Common myeloid progenitor, CD34-positive (primary cell): ENCODE results near the gene PPL.

Experiments
- CTCF ChIA-PET: fragments of 350-600 bp; sonication (Branson Sonifier 250); formaldehyde crosslinking; loops from one replicate; lab custom pipeline; 2021; ENCODE audit warnings: antibody characterized with exemption; lab: Charles Lee
- POLR2A ChIA-PET: fragments of 350-600 bp; sonication (Branson Sonifier 250); formaldehyde crosslinking; loops from one replicate; lab custom pipeline; 2021; ENCODE audit warnings: antibody characterized with exemption; lab: Charles Lee
- DNase-seq, 3 donors: peaks; one replicate each; pipeline versions ENCODE4 v3.0.0 to v3.0.0-alpha.2; 2013
- H3K27ac ChIP-seq, 2 experiments: 1 replicate in 1 of 2; 2 replicates in 1 of 2; pipeline ENCODE4 v1.7.0; 2013; ENCODE audit warnings: inconsistent platforms in 2 of 2, low read length in 2 of 2, mild to moderate bottlenecking in 2 of 2, low read depth in 1 of 2, moderate library complexity in 1 of 2; ENCODE audit not compliant: severe bottlenecking in 2 of 2, insufficient read depth in 1 of 2, poor library complexity in 1 of 2
- H3K27me3 ChIP-seq, 5 experiments: replicated peaks in 2 of 5; 1 replicate in 3 of 5; 2 replicates in 2 of 5; pipeline versions ENCODE4 v1.6.1 to v1.7.0; 2013; ENCODE audit warnings: low read length in 4 of 5, mild to moderate bottlenecking in 2 of 5, moderate library complexity in 2 of 5, inconsistent platforms in 1 of 5; ENCODE audit not compliant: insufficient read depth in 5 of 5, control insufficient read depth in 4 of 5
- H3K36me3 ChIP-seq, 4 experiments: 1 replicate in 2 of 4; 2 replicates in 2 of 4; pipeline versions ENCODE4 v1.6.1 to v1.7.0; 2013; ENCODE audit warnings: low read length in 3 of 4, control low read depth in 1 of 4, mild to moderate bottlenecking in 1 of 4; ENCODE audit not compliant: control insufficient read depth in 4 of 4, insufficient read depth in 4 of 4
- H3K4me1 ChIP-seq, 4 experiments: 1 replicate in 3 of 4; 2 replicates in 1 of 4; pipeline versions ENCODE4 v1.6.1 to v1.7.1; 2013; ENCODE audit warnings: low read length in 3 of 4, mild to moderate bottlenecking in 3 of 4, control low read depth in 1 of 4, inconsistent platforms in 1 of 4, moderate library complexity in 1 of 4; ENCODE audit not compliant: control insufficient read depth in 4 of 4, insufficient read depth in 4 of 4; ENCODE audit errors: control extremely low read depth in 1 of 4
- H3K4me3 ChIP-seq, 7 experiments: 1 replicate in 4 of 7; 2 replicates in 3 of 7; pipeline versions ENCODE4 v1.5.1 to v1.7.0; 2013; ENCODE audit warnings: mild to moderate bottlenecking in 7 of 7, low read length in 6 of 7, moderate library complexity in 6 of 7, inconsistent platforms in 2 of 7, low read depth in 2 of 7, control low read depth in 1 of 7; ENCODE audit not compliant: insufficient read depth in 4 of 7, control insufficient read depth in 1 of 7; ENCODE audit errors: extremely low read depth in 1 of 7
- H3K9me3 ChIP-seq, 5 experiments: 1 replicate in 4 of 5; 2 replicates in 1 of 5; pipeline versions ENCODE4 v1.6.1 to v1.7.1; 2013; ENCODE audit warnings: low read length in 4 of 5, mild to moderate bottlenecking in 2 of 5, inconsistent platforms in 1 of 5, low read depth in 1 of 5, moderate library complexity in 1 of 5; ENCODE audit not compliant: control insufficient read depth in 4 of 5, insufficient read depth in 2 of 5; ENCODE audit errors: control extremely low read depth in 1 of 5
- WGBS: methylation state at CpG from one replicate; pipeline ENCODE4 v1.1.5; 2013; ENCODE audit not compliant: insufficient coverage; 5-methylcytosine and 5-hydroxymethylcytosine counted together

PPL gene

DNA sequence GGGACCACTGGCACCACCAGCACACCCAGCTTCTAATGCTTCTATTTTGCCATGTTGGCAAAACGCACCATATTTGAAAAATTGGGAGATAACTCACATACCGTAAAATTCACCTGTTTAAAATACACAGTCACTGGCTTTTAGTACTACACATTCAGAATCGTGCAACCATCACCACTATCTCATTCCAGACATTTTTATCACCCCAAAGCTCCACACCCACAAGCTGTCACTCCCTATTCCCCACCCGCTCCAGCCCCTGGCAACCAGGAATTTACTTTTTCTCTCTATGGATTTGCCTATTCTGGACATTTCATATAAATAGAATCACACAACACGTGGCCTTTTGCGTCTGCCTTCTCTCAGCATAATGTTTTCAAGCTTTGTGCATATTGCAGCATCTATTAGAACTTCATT, 25.0 kb downstream of the PPL start:
- H3K4me1 ChIP-seq, result no peaks in the 10 kb centered on the region
- peaks cover 0 to 2% (median 0%) of the 10 kb centered on the region in 5 experiments for H3K27me3 ChIP-seq
- no peak for DNase-seq
- no peak overlapping the region for H3K27ac ChIP-seq
- 86% methylated on average over 6 of the region's 6 CpGs for WGBS
- no peaks in the 10 kb centered on the region for H3K36me3 ChIP-seq
- no peak overlapping the region for H3K4me3 ChIP-seq
- H3K9me3 ChIP-seq, result no peaks in the 10 kb centered on the region
- POLR2A ChIA-PET, result no interaction called here
- CTCF ChIA-PET, result interaction anchor here (1.3 to 1.6 kb wide), 3 partner anchors 20 to 44 kb away, joined by 3 to 4 read pairs (median 3); no protein-coding TSS in a partner anchor

DNA sequence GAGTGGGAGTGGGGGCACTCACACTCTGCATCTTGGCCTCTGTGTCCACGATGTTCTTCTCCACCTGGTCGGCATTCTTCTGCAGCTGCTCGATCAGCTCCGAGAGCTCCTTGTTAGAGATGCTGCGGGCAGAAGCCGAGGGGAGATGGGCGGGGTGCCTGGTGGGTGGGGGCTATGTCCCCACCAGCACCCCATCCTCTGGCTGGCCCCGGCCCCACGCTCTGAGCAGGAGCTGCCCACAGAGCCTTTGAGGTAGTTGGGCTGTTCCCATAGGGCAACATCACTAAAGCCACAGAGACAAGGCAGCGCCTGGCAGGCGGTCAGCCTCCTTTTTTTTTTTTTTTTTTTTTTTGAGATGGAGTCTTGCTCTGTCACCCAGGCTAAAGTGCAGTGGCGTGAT, 26.1 kb downstream of the PPL start:
- no peak overlapping the region for H3K4me3 ChIP-seq
- no peaks in the 10 kb centered on the region for H3K9me3 ChIP-seq
- ChIA-PET POLR2A (no interaction called here), CTCF (no interaction called here)
- no peaks in the 10 kb centered on the region for H3K36me3 ChIP-seq
- 97% methylated on average over 8 of the region's 12 CpGs for WGBS
- H3K27ac ChIP-seq, result no peak overlapping the region
- DNase-seq, result no peak
- peaks cover 0 to 2% (median 0%) of the 10 kb centered on the region in 5 experiments for H3K27me3 ChIP-seq
- no peaks in the 10 kb centered on the region for H3K4me1 ChIP-seq

- Histone ChIP-seq H3K27ac (no peak overlapping the region), H3K4me1 (no peaks in the 10 kb centered on the region), H3K36me3 (no peaks in the 10 kb centered on the region), H3K27me3 (peaks cover 0 to 2% (median 0%) of the 10 kb centered on the region in 5 experiments), H3K4me3 (no peak overlapping the region), H3K9me3 (no peaks in the 10 kb centered on the region)
- DNase-seq, result no peak
- ChIA-PET CTCF (no interaction called here), POLR2A (no interaction called here)
- WGBS, result 93% methylated on average over 4 of the region's 7 CpGs
Observed at GRCh38 chr16:4909825-4910224, 27.1 kb downstream of the PPL start.

DNA sequence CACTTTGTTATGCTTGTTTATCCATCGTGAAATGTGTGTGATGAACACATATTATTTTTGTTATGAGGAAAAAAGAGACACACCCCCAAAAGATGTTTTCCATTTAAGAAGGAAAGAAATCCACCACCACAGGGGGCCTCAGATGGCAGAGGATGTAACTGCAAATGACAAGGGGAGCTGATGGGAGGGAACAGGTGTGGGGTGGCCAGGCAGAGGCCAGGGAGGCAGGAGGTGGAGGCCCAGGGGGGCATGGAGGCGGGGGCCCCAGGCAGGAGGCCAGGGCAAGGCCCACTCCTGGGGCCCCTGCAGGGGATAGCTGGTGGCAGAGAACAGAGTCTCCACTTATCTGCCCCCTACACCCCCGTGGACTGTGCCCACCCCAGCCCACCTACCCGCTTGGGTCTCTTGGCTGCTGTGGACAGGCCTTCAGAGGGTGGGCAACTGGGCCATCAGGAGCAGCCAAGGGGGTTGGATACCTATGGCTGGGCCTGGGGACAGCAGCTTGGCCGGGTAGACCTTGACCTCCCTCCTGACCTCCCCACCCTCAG, 28.0 kb downstream of the PPL start:
- ChIA-PET CTCF (no interaction called here), POLR2A (no interaction called here)
- no peaks in the 10 kb centered on the region for H3K9me3 ChIP-seq
- DNase-seq, result no peak
- no peaks in the 10 kb centered on the region for H3K4me1 ChIP-seq
- 100% methylated on average over 1 of the region's 5 CpGs for WGBS
- no peak overlapping the region for H3K4me3 ChIP-seq
- peaks cover 0 to 2% (median 0%) of the 10 kb centered on the region in 5 experiments for H3K27me3 ChIP-seq
- no peak overlapping the region for H3K27ac ChIP-seq
- H3K36me3 ChIP-seq, result no peaks in the 10 kb centered on the region

DNA sequence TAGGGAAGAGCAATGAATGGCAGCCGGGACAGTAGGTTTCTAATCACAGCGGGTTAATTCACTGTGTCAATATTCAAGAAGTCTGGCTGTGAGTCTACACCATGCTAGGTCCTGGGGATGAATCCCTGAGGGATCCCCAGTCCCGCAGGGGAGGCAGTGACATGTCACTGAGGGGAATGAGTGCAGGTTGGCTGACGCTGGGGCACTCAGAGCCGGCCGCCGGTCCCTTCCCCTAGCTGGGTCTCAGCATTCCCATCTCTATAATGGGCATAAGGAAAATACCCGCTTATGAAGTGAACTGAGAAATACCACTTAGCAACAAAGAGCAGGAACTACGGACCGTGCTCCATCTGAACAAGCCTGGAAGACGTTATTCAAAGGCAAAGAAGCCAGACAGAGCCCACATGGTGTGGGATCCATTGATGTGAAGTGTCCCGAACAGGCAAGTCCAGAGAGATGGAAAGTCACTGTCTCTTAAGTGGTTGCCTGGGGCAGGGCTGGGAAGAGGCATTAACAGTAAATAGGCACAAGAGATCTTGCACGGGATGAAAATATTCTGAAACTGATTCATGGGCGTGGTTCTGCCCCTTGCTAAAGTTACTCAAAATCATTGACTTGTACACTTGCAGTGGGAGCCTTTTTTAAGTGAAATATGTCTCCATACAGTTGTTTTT, 31.9 kb downstream of the PPL start:
- 96% methylated on average over 11 of the region's 14 CpGs for WGBS
- POLR2A ChIA-PET, result no interaction called here
- H3K36me3 ChIP-seq, result no peaks in the 10 kb centered on the region
- no peaks in the 10 kb centered on the region for H3K4me1 ChIP-seq
- CTCF ChIA-PET, result interaction anchor here (1.2 kb wide), 1 partner anchor 51 kb away, joined by 3 read pairs; no protein-coding TSS in a partner anchor
- H3K27ac ChIP-seq, result no peak overlapping the region
- DNase-seq, result no peak
- H3K27me3 ChIP-seq, result peaks cover 0 to 2% (median 0%) of the 10 kb centered on the region in 5 experiments
- H3K4me3 ChIP-seq, result no peak overlapping the region
- H3K9me3 ChIP-seq, result no peaks in the 10 kb centered on the region

DNA sequence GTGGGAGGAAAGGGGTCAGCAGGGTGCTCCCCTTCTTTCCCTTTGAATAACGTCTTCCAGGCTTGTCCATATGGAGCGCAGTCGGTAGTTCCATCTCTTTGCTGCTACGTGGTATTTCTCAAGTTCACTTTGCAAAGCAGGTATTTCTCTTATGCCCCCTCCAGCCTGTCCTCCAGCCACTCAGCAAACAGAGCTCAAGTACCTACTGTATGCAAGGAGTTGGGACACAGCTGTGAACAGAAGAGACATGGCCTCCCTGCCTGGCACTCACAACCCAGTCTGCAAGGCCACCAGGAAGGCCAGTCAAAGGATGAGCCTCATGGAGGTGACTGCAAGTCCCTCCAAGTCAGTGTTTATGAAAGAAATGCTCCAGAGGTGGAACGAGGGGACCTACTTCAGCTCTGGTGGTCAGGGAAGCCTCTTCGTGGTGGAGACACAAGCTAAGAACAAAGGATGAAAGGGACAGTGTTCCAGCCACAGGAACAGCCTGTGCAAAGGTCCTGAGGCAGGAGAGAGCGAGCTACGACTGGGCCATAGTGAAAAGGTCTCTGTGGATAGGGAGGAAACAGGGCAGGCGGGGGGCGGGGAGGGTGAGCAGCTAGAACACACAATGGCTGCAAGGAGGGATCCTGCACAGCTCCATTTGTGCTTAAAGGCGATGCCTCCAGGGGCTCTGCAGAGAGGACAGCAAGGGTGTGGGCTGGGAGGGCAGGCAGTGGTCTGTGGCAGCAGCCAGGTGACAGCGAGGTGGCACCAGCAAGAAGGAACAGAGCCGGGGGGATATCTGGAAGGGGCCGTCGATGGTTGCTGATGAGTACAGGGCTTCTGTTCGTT, 32.6 kb downstream of the PPL start:
- Histone ChIP-seq H3K36me3 (no peaks in the 10 kb centered on the region), H3K27ac (no peak overlapping the region), H3K27me3 (no peaks in the 10 kb centered on the region), H3K4me1 (no peaks in the 10 kb centered on the region), H3K9me3 (no peaks in the 10 kb centered on the region), H3K4me3 (no peak overlapping the region)
- CTCF ChIA-PET, result interaction anchor here (1.2 kb wide), 1 partner anchor 52 kb away, joined by 3 read pairs; no protein-coding TSS in a partner anchor
- POLR2A ChIA-PET, result no interaction called here
- no peak for DNase-seq
- WGBS, result 84% methylated on average over 15 of the region's 16 CpGs
